Adipocyte (in vitro differentiated cells): ENCODE data around the gene LPIN1.
A peak's percentile ranks its signal among the peaks of the same experiment; 100 is the strongest.
"Not testable (repeated sequence)": the region's sequence is repeated elsewhere in the genome, so short reads cannot be mapped to it uniquely, and the experiment has no call there.

ENCODE experiments used
- DNase-seq: peaks from one replicate; pipeline ENCODE4 v3.0.0-alpha.2; 2015; ENCODE audit warnings: low read depth
- H3K27me3 ChIP-seq: replicated peaks from 2 replicates; pipeline ENCODE4 v1.7.0; 2013; ENCODE audit warnings: mild to moderate bottlenecking, low read length, moderate library complexity; ENCODE audit not compliant: control insufficient read depth, insufficient read depth
- H3K36me3 ChIP-seq: 2 replicates; pipeline ENCODE4 v1.7.0; 2013; ENCODE audit warnings: low read length, mild to moderate bottlenecking, moderate library complexity; ENCODE audit not compliant: control insufficient read depth, insufficient read depth, severe bottlenecking
- H3K4me1 ChIP-seq: 2 replicates; pipeline ENCODE4 v1.7.0; 2013; ENCODE audit warnings: mild to moderate bottlenecking, low read length, moderate library complexity; ENCODE audit not compliant: control insufficient read depth, insufficient read depth
- H3K4me3 ChIP-seq: 2 replicates; pipeline ENCODE4 v1.7.0; 2013; ENCODE audit warnings: mild to moderate bottlenecking, low read length, moderate library complexity
- H3K9ac ChIP-seq: 2 replicates; pipeline ENCODE4 v1.7.0; 2013; ENCODE audit warnings: mild to moderate bottlenecking, low read length, moderate library complexity
- H3K9me3 ChIP-seq: 2 replicates; pipeline ENCODE4 v1.7.0; 2013; ENCODE audit warnings: mild to moderate bottlenecking, low read length, moderate library complexity; ENCODE audit not compliant: control insufficient read depth

The LPIN1 gene

GRCh38 chr2:11855064-11855760, 108.8 kb downstream of the LPIN1 start:
- H3K4me1 ChIP-seq = no peaks in the 10 kb centered on the region
- H3K4me3 ChIP-seq = no peak overlapping the region
- peaks cover 4% of the 10 kb centered on the region for H3K27me3 ChIP-seq
- DNase-seq = no peak
- peaks cover 13% of the 10 kb centered on the region for H3K9me3 ChIP-seq
- H3K36me3 ChIP-seq = no peaks in the 10 kb centered on the region
- H3K9ac ChIP-seq = no peak overlapping the region

- Histone ChIP-seq H3K9me3 (peaks cover 13% of the 10 kb centered on the region), H3K36me3 (no peaks in the 10 kb centered on the region), H3K4me3 (no peak overlapping the region), H3K4me1 (no peaks in the 10 kb centered on the region), H3K27me3 (peaks cover 4% of the 10 kb centered on the region), H3K9ac (no peak overlapping the region)
- no peak for DNase-seq
Measured at GRCh38 chr2:11856095-11856494, 109.7 kb downstream of the LPIN1 start.

GRCh38 chr2:11858883-11859282, 112.5 kb downstream of the LPIN1 start:
- Histone ChIP-seq H3K36me3 (no peaks in the 10 kb centered on the region), H3K4me3 (no peak overlapping the region), H3K9ac (no peak overlapping the region), H3K27me3 (no peaks in the 10 kb centered on the region), H3K4me1 (peaks cover 4% of the 10 kb centered on the region), H3K9me3 (peaks cover 13% of the 10 kb centered on the region)
- DNase-seq = no peak

- not testable (repeated sequence) for H3K4me1 ChIP-seq, H3K27me3 ChIP-seq, H3K4me3 ChIP-seq, DNase-seq, H3K9ac ChIP-seq, H3K36me3 ChIP-seq
- peaks cover 13% of the 10 kb centered on the region for H3K9me3 ChIP-seq
Measured at GRCh38 chr2:11859975-11860374, 113.5 kb downstream of the LPIN1 start.

- Histone ChIP-seq H3K36me3 (no peaks in the 10 kb centered on the region), H3K4me3 (no peak overlapping the region)
- DNase-seq = no peak
Measured at GRCh38 chr2:11861044-11861443, 114.6 kb downstream of the LPIN1 start.

GRCh38 chr2:11862049-11862448, 115.6 kb downstream of the LPIN1 start:
- Histone ChIP-seq H3K27me3 (no peaks in the 10 kb centered on the region), H3K36me3 (no peaks in the 10 kb centered on the region), H3K9me3 (peaks cover 13% of the 10 kb centered on the region), H3K4me3 (no peak overlapping the region), H3K4me1 (peaks cover 9% of the 10 kb centered on the region), H3K9ac (no peak overlapping the region)
- DNase-seq = no peak

More at GRCh38 chr2:11861044-11861443, 114.6 kb downstream of the LPIN1 start:
- H3K4me1 ChIP-seq = peaks cover 9% of the 10 kb centered on the region
- peaks cover 13% of the 10 kb centered on the region for H3K9me3 ChIP-seq
- no peaks in the 10 kb centered on the region for H3K27me3 ChIP-seq
- no peak overlapping the region for H3K9ac ChIP-seq

GRCh38 chr2:11863103-11863502, 116.7 kb downstream of the LPIN1 start:
- no peaks in the 10 kb centered on the region for H3K36me3 ChIP-seq
- no peak for DNase-seq
- no peak overlapping the region for H3K4me3 ChIP-seq
- H3K9ac ChIP-seq = no peak overlapping the region
- no peaks in the 10 kb centered on the region for H3K27me3 ChIP-seq
- H3K9me3 ChIP-seq = peaks cover 14% of the 10 kb centered on the region
- peaks cover 9% of the 10 kb centered on the region for H3K4me1 ChIP-seq

- peaks cover 9% of the 10 kb centered on the region for H3K4me1 ChIP-seq
- no peaks in the 10 kb centered on the region for H3K36me3 ChIP-seq
- DNase-seq = peak; percentile 95
- no peak overlapping the region for H3K4me3 ChIP-seq
- peaks cover 8% of the 10 kb centered on the region for H3K9me3 ChIP-seq
- H3K27me3 ChIP-seq = no peaks in the 10 kb centered on the region
- no peak overlapping the region for H3K9ac ChIP-seq
Measured at GRCh38 chr2:11863513-11864328, 117.3 kb downstream of the LPIN1 start.

- peaks cover 3% of the 10 kb centered on the region for H3K9me3 ChIP-seq
- no peak overlapping the region for H3K9ac ChIP-seq
- H3K27me3 ChIP-seq = no peaks in the 10 kb centered on the region
- H3K4me3 ChIP-seq = no peak overlapping the region
- peaks cover 9% of the 10 kb centered on the region for H3K4me1 ChIP-seq
- DNase-seq = no peak
- H3K36me3 ChIP-seq = no peaks in the 10 kb centered on the region
Measured at GRCh38 chr2:11864724-11865123, 118.3 kb downstream of the LPIN1 start.

- no peak for DNase-seq
- Histone ChIP-seq H3K9me3 (peaks cover 3% of the 10 kb centered on the region), H3K4me1 (peaks cover 9% of the 10 kb centered on the region), H3K4me3 (no peak overlapping the region), H3K9ac (no peak overlapping the region), H3K27me3 (no peaks in the 10 kb centered on the region), H3K36me3 (no peaks in the 10 kb centered on the region)
Measured at GRCh38 chr2:11865378-11865777, 118.9 kb downstream of the LPIN1 start.

GRCh38 chr2:11865805-11866204, 119.4 kb downstream of the LPIN1 start:
- Histone ChIP-seq H3K27me3 (no peaks in the 10 kb centered on the region), H3K4me3 (no peak overlapping the region), H3K9me3 (peaks cover 3% of the 10 kb centered on the region), H3K4me1 (peaks cover 9% of the 10 kb centered on the region), H3K36me3 (no peaks in the 10 kb centered on the region), H3K9ac (no peak overlapping the region)
- no peak for DNase-seq
